ENCODE measurements around the gene IPPK.
"Not testable (repeated sequence)": the region's sequence is repeated elsewhere in the genome, so short reads cannot be mapped to it uniquely, and the experiment has no call there.

The IPPK gene

GRCh38 chr9:92598382-92598781 lies 71.5 kb downstream of the IPPK start:
- DNase-seq (ENCODE audit: low read depth in 2 of 3, low spot score in 2 of 3) = no peak

DNA sequence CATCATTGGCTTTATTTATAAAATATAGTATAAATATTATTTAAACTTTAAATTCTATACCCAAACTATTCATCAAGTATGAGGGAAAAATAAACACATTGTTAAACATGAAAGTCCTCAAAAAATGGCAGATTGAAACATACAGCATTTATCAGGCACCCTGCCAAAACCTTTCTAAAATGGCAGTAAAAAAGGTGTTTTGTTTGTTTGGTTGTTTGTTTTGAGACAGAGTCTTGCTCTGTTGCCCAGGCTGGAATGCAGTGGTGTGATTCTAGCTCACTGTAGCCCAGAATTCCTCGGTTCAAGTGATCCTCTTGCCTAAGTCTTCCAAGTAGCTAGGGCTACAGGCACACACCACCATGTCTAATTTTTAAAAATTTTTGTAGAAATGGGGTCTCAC lies 74.0 kb downstream of the IPPK start:
- no peak for DNase-seq (ENCODE audit: low read depth in 2 of 3, low spot score in 2 of 3)

DNA sequence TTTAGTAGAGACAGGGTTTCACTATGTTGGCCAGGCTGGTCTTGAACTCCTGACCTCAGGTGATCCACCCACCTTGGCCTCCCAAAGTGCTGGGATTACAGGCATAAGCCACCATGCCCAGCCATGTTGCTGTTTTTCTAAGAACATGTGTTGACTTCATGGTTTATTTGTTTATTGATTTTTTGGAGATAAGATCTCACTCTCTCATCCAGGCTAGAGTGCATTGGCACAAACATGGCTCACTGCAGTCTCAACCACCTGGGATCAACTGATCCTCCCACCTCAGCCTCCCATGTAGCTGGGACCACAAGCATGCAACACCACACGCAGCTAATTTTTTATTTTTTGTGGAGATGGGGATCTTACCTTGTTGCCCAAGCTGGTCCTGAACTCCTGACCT lies 74.9 kb downstream of the IPPK start:
- not testable (repeated sequence) for DNase-seq (ENCODE audit: low read depth in 2 of 3, low spot score in 2 of 3)

- DNase-seq (ENCODE audit: low read depth in 2 of 3, low spot score in 2 of 3) = no peak
These were observed 76.7 kb downstream of the IPPK start for GRCh38 chr9:92592946-92593861.

GRCh38 chr9:92592537-92592936 lies 77.4 kb downstream of the IPPK start:
- no peak for DNase-seq (ENCODE audit: low read depth in 2 of 3, low spot score in 2 of 3)

DNA sequence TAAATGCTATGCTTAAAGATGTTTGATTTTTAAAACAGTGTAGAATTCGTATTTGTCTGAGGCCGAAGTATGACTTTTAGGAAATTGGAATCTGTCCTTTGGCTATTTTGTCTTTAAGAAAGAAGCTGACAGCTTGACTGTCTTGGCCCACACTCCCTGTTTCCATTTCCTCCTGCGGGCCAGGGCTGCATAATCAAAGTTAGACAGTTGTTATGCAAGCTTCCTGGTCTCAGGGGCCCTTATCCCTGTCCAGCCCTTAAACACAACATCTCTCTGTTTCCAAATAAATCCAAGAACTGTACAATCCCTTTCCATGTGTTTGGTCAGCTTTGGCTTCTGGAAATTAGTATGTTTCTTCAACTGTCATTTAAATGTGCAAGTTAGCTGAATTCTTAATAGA lies 79.6 kb downstream of the IPPK start:
- DNase-seq (ENCODE audit: low read depth in 2 of 3, low spot score in 2 of 3) = no peak

GRCh38 chr9:92589923-92590322 lies 80.0 kb downstream of the IPPK start:
- no peak for DNase-seq (ENCODE audit: low read depth in 2 of 3, low spot score in 2 of 3)

GRCh38 chr9:92576175-92576574 lies 93.8 kb downstream of the IPPK start:
- no peak for DNase-seq (ENCODE audit: low read depth in 2 of 3, low spot score in 2 of 3)

GRCh38 chr9:92573612-92574011 lies 96.3 kb downstream of the IPPK start:
- not testable (repeated sequence) for DNase-seq (ENCODE audit: low read depth in 2 of 3, low spot score in 2 of 3)

DNA sequence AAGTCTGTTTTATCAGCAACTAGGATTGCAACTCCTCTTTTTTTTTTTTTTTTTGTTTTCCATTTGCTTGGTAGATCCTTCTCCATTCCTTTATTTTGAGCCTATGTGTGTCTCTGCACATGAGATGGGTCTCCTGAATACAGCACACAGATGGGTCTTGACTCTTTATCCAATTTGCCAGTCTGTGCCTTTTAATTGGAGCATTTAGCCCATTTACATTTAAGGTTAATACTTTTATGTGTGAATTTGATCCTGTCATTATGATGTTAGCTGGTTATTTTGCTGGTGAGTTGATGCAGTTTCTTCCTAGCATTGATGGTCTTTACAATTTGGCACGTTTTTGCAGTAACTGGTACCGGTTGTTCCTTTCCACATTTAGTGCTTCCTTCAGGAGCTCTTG lies 98.1 kb downstream of the IPPK start:
- DNase-seq (ENCODE audit: low read depth in 2 of 3, low spot score in 2 of 3) = not testable (repeated sequence)

- no peak for DNase-seq (ENCODE audit: low read depth in 2 of 3, low spot score in 2 of 3)
These were observed 104.9 kb downstream of the IPPK start for GRCh38 chr9:92564982-92565381.

DNA sequence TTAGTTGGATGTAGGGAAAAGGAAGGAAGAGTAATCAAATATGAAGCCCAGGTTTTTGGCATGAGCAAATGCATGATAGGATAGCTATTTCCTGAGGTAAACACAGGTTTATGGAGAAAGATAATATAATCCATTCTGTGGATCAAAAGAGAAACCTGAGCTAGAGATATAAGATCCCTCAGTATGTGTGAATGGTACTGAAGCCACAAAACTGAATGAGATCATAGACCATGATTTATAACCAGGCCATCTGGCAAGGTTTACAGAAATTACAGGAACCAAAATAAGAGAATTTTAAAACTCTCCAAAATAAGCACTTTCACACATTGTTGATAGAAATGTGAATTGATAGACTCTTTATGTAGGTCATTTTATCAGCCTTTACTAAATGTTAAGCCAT lies 105.4 kb downstream of the IPPK start:
- DNase-seq (ENCODE audit: low read depth in 2 of 3, low spot score in 2 of 3) = no peak

Data from activated CD8-positive, alpha-beta memory T cell treated with anti-CD3 and anti-CD28 coated beads for 48 hours (primary cell).